Activated naive CD4-positive, alpha-beta T cell treated with anti-CD3 and anti-CD28 coated beads, Interleukin-2, amount 50 U/mL, for 16 hours (primary cell): ENCODE measurements around the gene TCF12.

ENCODE experiments used
- DNase-seq: peaks from one replicate; pipeline ENCODE4 v3.0.0-alpha.2; 2020

TCF12 gene

DNA sequence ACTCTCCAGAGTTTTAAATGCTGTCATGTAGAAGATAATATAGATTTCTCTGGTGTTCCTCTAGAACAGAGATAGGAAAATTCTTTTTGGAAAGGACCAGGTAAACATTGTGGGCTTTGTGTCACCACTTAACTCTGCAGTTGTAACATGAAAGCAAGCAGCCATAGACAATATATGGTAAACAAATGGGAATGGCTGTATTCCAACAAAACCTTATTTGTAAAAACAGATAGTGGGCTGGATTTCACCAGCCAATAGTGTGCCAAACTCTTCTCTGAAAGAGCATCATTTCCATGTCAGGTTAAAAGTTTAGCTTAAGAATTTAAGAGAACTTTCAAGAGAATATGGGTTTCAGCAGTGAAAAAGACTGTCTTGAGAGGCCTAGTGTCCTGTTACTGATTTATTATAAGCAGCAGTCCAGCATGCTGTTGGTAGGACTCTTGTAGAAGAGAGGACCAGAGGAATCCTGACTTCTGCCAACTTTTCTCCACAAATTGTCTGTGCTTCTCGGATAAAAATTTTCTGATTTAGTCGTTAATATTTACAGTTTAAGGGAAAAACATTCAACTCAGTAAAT lies 107.7 kb downstream of the TCF12 start:
- DNase-seq, result no peak

DNA sequence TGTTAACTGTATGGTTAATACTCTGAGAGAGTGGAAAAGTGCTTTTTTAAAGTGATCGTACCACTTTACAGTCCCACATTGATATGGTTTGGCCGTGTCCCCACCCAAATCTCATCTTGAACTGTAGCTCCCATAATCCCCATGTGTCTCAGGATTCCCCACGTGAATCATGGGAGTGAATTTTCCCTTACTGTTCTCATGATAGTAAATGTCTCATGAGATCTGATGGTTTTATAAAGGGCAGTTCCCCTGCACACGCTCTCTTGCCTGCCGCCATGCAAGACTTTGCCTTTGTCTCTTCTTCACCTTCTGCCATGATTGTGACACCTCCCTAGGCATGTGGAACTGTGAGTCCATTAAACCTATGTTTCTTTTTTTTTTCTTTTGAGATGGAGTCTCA lies 109.2 kb downstream of the TCF12 start:
- DNase-seq, result no peak

DNA sequence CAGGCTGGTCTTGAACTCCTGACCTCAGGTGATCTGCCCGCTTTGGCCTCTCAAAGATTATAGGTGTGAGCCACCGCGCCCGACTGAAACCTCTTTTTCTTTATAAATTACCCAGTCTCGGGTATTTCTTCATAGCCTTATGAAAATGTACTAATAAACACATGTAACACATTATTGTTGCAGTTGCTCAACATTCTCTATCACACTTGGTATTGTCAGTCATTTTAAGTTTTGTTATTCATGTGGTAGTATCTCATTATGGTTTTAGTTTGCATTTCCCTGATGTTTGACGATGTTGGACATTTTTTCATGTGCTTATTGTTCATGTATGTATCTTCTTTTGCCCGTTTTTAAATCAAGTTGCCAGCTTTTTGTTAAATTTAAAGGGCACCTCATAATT lies 109.7 kb downstream of the TCF12 start:
- no peak for DNase-seq

DNA sequence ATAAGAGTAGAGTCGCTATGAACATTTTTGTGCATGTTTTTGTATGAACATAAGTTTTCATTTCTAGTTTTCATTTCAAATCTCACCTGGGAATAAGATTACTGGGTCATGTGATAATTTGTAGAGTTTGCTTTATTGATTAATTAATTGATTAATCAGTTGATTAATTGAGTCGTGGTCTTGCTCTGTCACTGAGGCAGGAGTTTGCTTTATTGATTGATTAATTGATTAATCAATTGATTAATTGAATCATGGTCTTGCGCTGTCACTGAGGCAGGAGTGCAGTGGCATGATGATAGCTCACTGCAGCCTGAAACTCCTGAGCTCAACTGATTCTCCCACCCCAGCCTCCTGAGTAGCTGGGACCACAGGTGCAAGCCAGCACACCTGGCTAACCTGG lies 111.6 kb downstream of the TCF12 start:
- no peak for DNase-seq

DNA sequence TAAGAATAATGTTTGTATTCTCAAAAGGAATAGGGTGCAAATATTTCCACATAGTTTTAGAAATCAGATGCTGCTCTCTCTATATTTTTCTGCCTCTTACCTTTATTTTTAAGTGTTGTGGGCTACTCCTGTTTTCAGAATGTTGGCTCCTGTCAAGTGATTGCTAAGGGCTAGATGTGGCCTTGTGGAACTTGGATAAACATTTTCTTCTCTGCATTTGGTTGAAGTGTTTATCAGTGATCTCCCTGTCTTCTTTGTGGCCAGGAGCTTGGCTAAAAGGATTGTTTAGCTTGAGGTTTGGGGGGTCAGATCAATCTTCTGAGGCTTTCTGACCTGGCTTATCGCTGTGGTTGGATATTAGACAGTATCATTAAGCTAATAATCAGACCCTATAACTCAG lies 112.6 kb downstream of the TCF12 start:
- DNase-seq, result no peak

DNA sequence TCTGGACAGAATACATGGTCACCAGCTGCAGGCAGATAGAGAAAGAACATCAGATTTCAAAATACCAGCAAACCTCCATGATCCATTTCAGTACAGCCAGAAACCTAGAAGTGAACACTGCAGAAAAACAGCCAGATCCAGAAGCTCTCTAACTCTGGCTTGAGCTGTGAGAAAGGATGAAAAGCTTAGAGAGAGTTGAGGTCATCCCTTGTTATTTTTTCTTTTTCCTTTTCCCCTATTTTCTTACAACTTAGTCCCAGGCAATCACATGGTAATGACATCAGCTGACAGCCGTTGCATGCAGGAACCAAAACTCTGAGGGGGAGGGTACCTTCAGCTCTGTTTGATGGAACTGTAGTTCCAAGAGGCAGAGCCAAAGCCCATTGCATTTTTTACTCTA lies 113.2 kb downstream of the TCF12 start:
- DNase-seq, result no peak

DNA sequence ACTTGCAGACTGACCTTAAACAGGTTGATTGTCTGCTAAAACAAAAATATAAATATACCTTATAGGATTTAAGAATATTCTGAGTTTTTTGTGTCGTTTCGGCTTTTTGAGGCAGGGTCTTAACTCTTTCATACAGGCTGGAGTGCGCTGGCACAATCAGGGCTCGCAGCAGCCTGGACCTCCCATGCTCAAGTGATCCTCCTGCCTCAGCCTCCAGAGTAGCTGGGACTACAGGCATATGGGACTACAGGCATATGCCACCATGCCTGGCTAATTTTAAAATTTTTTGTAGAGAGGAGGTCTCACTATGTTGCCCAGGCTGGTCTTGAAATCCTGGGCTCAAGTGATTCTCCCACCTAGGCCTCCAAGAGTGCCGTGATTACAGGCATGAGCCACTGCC lies 113.9 kb downstream of the TCF12 start:
- no peak for DNase-seq

DNA sequence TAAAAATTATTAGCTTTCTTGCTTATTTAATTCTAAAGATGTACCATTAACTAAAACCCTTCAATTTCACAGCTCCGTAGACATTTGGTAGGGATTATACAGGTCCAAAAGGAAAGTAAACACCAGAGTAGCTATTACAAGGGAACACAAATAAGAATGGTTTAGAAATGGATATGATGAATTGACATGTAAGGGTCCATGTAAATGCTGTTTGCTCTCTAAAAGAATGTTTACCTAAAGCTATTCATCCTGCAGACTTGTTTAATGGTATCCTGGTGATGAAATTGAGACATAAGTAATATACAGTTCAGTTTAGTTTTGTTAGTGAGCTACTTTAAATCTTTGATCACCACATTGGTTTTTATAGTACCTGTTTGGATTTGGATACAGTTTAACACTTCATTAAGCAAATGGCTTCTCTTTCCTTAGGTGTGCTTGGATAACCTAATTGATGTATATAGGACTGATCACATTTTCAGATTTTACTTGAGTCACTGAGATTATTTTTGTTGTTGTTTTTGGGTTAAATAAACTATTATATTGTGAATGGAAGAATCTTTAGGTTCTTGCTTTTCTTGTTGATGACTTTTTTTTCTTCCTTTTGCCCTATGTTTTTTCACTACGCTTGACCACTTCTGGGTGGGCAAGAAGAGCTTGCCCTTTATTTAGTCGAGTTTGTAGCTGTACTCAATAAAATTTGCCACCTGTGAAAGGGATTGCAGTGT lies 115.4 kb downstream of the TCF12 start:
- DNase-seq, result no peak

DNA sequence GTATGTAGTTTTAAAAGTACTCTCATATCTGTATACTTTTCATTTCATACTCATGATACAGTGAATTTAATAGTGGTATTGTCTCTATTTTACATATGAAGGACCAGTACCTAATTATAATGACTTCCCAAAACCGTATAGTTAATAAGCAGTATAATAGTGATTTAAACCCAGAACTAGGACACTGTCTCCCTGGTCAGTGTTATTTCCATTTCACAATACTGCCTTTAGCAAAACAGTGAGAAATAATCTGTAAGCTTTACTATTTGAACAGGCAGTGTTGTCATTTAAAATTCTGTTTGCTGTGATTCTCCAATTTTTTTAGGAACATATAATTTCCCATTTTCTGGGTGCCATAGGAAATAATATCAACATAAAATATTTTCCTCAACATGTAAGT lies 116.2 kb downstream of the TCF12 start:
- DNase-seq, result no peak

DNA sequence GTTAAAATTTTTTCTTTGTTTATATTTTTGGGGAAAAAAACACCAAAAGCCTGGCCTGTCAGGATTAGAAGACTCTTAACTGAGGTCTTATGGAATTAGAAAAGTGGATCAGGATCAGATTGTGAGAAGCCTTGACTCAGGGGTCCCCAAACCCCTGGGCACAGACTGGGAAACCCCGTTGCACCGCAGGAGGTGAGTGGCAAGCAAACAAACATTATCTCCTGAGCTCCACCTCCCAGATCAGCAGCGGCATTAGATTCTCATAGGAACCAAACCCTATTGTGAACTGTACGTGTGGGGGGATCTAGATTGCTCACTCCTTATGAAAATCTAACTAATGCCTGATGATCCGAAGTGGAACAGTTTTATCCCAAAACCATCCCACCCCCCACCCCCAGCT lies 117.2 kb downstream of the TCF12 start:
- no peak for DNase-seq

DNA sequence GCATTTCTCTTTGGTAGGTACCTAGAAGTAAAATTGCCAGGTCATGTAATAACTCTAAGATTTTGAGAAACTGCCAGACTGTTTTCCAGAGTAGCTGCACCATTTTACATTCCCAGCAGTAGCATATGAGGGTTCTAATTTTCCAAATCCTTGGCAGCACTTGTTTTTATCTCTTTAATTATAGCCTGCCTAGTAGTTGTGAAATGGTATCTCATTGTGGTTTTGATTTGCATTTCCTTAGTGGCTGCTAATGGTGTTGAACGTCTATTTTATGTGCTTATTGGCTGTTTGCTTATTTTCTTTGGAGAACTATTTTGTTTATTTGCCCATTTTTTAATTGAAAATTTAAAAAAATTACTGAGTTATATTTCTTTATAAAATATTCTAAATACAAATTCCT lies 117.9 kb downstream of the TCF12 start:
- no peak for DNase-seq

DNA sequence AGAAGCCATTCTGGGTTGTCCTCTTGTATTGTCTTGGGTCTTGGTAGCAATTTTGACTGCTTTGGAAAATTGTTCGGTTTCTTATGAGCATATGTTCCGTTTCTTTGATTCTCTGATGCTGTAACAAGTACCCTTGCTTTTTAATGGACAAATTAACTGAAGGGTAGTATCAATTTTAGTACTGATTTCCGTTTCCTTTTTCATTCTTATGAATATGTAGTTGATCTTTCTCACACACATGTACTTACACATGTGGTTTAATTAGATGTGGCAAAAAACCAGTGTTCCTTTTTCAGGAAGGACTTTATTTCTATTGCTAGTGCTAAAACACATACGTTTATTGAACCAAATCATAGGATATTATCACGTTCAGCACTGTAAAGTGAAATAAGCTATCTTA lies 119.1 kb downstream of the TCF12 start:
- DNase-seq, result no peak

DNA sequence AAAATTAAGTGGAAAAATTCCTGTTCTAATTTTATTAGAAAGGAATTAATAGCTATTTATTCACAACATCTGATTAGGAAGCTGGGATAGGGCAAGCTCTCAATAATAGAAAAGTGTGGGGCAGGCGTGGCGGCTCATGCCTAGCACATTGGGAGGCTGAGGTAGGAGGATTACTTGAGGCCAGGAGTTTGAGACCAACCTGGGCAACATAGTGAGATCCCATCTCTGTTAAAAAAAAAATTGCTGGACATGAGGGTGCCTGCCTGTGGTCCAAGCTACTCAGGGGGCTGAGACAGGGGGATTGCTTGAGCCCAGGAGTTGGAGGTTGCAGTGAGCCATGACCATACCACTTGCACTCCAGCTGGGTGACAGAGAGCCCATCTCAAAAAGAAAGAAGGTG lies 119.6 kb downstream of the TCF12 start:
- no peak for DNase-seq

DNA sequence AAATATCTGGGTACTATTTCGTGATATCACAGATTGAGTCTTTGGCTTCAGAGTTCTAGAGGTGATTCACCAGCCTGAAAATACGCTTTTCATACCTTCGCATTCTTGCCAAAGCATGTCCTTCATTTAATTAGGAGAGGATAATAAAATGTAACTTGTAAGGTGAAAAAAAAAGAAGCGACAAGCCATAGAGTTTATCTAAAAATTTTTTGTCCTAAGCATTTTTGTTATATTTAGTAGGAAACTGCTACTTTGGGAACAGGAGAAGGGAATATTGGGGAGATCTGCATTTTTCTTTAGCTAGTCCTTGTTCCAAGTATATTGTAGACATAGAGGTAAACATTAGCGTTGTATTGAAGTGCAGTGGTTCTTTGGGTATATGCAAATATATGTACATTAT lies 120.1 kb downstream of the TCF12 start:
- DNase-seq, result no peak

DNA sequence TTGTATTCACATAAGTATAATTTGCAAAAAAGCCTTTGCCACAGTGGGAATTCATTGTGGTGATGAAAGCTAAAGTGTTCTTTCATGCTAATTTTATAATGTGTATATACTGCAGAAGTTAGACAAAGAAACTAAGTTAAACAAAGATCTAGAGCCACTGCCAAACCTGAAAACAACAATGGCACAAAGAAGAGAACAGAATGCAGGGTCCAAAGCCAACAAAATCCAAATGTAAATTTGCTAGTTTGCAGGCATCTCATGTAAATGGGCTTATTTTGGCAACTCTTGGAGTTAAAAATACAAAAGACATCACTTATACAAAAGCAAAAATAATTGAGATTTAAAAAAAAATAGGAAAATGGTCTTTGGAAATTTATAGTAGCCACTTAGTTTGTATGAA lies 123.0 kb downstream of the TCF12 start:
- DNase-seq, result no peak

DNA sequence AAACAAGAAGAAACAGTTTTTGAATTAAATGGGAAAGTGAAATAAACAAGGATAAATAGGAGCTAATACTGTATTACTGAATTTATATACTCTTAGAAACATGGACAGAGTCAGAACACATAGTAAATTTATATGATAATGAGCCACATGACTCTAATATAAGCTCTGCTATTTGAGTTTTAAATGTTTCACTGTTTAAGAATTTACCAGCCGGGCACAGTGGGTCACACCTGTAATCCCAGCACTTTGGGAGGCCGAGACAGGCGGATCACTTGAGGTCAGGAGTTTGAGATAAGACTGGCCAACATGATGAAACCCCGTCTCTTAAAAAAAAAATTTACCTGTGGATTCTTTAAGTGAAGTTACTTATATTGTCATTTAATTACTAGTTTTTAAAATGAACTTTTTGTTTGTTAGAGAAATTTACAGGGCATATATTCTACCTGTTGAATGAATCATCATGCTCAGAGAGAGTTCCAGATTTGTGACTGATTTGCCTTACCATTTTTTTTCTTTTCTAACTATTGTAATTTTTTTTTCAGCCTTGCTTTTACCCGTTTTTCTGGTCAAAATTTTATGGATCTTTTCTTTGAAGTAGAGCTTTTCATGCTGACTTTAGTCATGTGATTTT lies 125.7 kb downstream of the TCF12 start:
- no peak for DNase-seq

DNA sequence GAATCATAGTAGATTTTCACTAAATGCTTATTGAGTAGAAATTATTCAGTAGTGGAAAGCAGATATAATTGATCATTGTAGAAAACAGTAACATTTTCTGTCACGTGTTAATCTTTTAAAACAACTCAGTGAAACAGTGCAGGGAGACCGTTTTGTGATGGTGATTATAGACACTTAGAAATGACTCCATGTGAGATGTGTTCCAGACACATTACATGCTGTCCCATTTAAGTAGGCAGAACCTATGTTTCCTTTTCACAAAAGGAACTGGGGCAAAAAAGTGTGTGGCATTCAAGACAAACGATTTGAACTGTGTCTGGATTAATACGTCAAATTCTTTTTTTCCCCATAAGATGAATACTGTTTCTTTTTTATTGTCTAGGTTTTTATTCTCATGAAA lies 126.5 kb downstream of the TCF12 start:
- DNase-seq, result no peak

DNA sequence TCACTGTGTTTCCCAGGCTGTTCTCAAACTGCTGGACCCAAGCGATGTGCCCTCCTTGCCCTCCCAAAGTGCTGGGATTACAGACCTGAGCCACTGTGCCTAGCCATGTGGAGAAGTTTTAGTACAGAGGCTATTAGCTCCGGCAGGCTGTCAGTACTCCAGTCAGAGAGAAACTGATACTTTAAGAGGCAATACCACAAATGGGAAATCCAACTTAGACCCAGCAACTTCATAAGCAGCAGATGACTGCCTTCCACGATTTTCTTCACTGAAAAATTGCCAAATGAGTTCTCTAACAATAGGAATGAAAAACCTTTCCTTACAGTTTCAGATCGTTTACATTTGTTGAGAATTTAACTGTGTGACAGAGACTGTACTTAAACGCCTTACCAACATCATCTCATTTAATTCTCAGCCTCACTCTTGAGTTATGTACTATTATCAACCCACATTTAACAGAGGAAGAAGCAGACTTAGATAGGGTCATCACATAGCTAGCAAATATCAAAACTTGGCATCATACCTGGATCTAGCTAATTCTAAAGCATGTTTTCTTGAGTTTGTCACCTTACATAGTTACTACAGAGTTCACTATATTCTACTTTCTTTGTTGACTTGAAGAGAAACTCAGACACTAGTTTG lies 127.4 kb downstream of the TCF12 start:
- DNase-seq, result no peak

DNA sequence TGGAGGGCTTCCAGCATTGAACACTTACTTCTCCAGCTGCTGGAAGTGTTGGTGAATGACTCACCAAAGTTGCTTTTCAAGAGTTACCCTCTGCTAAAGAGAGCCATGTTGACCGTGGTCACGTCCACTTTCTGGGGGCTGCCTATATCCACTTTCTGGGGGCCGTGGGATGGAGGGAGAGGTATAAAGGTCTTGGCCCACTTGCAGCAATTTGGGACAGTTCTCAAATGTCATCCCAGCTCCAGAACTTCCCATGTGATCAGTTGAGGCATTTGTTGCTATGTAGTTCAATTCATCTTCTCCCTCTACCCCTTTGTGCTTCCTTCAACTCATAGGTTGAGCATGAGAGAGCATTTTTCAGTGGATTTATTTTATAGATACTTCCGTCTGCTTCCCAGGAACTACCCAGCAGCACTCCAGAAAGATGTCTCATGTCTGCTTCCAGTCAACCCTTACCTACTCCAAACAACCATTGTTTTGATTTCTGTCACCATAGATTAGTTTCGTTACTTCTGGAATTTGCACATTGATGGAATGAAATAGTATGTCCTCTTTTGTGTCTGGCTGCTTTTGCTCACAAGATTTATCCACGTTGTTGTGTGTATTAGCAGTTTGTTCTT lies 130.6 kb downstream of the TCF12 start:
- DNase-seq, result no peak

DNA sequence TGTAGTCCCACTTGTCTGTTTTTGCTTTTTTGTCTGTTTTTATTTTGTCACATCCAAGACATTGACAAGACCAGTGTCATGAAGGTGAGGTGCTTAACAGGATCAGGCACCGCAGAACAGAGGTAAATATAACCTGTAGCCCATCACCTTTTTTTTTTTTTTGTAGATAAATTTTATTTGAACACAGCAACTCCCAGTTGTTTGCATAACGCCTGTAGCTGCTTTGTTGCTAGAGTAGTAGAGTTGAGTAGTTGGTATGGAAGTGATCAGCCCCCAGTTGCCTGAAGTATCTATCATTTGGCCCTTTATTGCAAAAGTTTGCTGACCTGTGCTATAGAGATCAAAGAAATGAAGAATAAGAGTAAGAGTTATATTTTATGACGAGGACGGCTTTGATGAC lies 135.0 kb downstream of the TCF12 start:
- DNase-seq, result no peak

DNA sequence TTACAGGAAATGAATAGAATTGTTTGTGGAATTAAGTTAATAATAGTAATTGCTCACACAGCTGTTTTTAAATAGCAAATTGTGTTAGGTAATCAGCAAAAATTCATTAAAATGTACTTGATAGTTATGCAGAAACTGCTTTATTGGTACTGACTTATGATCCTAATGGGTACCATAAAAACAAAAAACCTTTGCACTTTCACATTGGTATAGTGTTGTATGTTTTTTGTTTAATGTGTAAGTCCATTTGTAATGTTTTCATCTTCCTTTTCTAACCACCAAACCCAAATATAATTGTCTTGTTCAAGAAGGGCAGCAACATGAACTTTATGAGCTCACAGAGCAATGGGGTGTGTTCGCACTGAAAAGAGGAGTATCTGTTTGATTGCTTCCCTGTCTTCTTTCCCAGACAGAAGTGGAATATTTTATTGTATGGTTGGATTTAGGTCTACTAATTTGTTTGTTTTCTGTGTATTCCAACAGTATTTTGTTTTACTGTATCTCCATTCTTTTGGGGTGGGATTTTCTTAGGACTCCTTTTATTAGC lies 135.8 kb downstream of the TCF12 start:
- DNase-seq, result no peak

DNA sequence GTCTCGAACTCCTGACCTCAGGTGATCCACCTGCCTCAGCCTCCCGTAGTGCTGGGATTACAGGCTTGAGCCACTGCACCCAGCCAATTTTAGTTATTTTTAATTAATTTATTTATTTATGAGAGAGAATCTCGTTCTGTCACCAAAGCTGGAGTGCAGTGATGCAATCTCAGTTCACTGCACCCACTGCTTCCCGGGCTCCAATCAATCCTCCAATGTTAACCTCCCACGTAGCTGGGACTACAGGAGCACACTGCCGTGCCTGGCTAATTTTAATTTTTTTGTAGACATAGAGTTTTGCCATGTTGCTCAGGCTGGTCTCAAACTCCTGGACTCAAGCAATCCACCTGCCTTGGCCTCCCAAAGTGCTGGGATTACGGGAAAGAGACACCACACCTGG lies 137.9 kb downstream of the TCF12 start:
- DNase-seq, result no peak

DNA sequence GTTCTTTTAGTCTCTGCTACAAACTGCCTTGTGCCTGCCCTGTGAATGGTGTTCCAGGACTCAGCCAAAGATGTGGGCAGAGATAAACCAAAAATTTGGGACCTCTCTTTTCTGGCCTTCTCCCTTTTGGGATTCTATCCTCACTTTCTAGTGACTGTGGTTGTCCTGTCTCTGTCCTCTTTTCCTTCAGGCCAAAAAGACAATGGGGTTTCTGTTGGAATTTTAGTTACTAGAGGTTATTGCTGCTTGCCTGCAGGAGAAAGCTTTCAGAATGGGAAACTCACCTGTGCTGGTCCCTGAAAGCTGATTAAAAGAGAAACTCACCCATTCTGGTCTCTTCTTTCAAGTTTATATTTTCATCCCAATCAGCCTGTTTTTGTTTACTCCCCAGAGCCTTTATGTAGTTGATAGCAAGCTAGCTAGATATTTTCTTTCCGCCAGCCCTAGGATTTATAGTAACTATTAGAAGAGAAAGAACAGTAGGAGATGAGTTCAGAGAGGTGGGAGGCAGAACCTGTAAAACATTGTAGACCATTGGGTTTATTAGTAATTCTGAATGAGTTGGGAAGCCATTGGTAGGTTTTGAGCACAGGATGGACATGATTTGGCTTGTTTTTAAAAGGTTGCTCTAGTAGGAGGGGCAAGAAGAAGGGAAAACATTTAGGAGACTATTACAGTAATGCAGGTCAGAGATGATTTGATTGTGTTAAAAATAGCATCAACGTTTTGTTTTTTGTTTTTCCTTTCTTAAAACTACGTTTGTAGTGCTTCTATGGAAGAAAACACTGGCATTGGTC lies 138.9 kb downstream of the TCF12 start:
- no peak for DNase-seq
